Measurements from ENCODE around the gene ATP6V1B1. TPM values are rescaled to one million over a fixed set of nuclear protein-coding genes. Genes with fewer than 3 reads are reported as not detected.

Gene ATP6V1B1
- total RNA-seq, 3 donors from 2014 or later (not counting 1 experiment from before 2014, with no cell fraction given), result not detected

GRCh38 chr2:70887550-70888246 is 48.0 kb upstream of the ATP6V1B1 start:
- no peaks in the 10 kb centered on the region for H3K36me3 Mint-ChIP-seq
- ATAC-seq (peak in 2 of 3 donors; percentile 69 to 83), DNase-seq (peak; percentile 25 to 68)
- H3K9me3 ChIP-seq (ENCODE audit: control insufficient read depth, insufficient read depth, low read length), result no peaks in the 10 kb centered on the region
- no peaks in the 10 kb centered on the region for H3K36me3 ChIP-seq (ENCODE audit: control insufficient read depth, insufficient read depth, low read length)
- H3K27me3 ChIP-seq (ENCODE audit: control insufficient read depth, insufficient read depth, low read length), result peaks cover 55% of the 10 kb centered on the region
- no peaks in the 10 kb centered on the region for H3K9me3 Mint-ChIP-seq
- H3K27ac ChIP-seq (ENCODE audit: low read length), result no peak overlapping the region
- no peak for TF ChIP-seq CTCF (IDR thresholded peaks at IDR 0.05)
- H3K4me3 ChIP-seq (ENCODE audit: low read length), result peak overlapping the region; percentile 35
- H3K4me1 ChIP-seq (ENCODE audit: control insufficient read depth, insufficient read depth, low read length), result peaks cover 29% of the 10 kb centered on the region
- peak overlapping the region in 1 of 2 donors; percentile 35 for H3K27ac Mint-ChIP-seq
- peaks cover 74 to 76% of the 10 kb centered on the region in 2 donors for H3K27me3 Mint-ChIP-seq (ENCODE audit: low read depth in 2 of 2)
- intact Hi-C loops (cut with micrococcal nuclease), result no loop called here
- H3K4me1 Mint-ChIP-seq, result peaks cover 31 to 33% of the 10 kb centered on the region in 2 donors
- WGBS (ENCODE audit: insufficient coverage), result 5% methylated on average over 58 of the region's 58 CpGs
- peak overlapping the region; percentile 89 for H3K4me3 Mint-ChIP-seq

- Histone ChIP-seq H3K36me3 (ENCODE audit: control insufficient read depth, insufficient read depth, low read length) (no peaks in the 10 kb centered on the region), H3K9me3 (ENCODE audit: control insufficient read depth, insufficient read depth, low read length) (no peaks in the 10 kb centered on the region), H3K27me3 (ENCODE audit: control insufficient read depth, insufficient read depth, low read length) (peaks cover 49% of the 10 kb centered on the region), H3K4me1 (ENCODE audit: control insufficient read depth, insufficient read depth, low read length) (peaks cover 29% of the 10 kb centered on the region), H3K4me3 (ENCODE audit: low read length) (peak overlapping the region; percentile 35), H3K27ac (ENCODE audit: low read length) (no peak overlapping the region)
- Mint-ChIP-seq H3K9me3 (no peaks in the 10 kb centered on the region), H3K27ac (no peak overlapping the region), H3K36me3 (peaks cover 1% of the 10 kb centered on the region), H3K4me1 (peaks cover 31 to 33% of the 10 kb centered on the region in 2 donors), H3K4me3 (peak overlapping the region; percentile 89), H3K27me3 (ENCODE audit: low read depth in 2 of 2) (peaks cover 73 to 74% of the 10 kb centered on the region in 2 donors)
- WGBS (ENCODE audit: insufficient coverage), result 11% methylated on average over 27 of the region's 27 CpGs
- no peak for TF ChIP-seq CTCF (IDR thresholded peaks at IDR 0.05)
- peak; percentile 12 to 26 for DNase-seq
- intact Hi-C loops (cut with micrococcal nuclease), result no loop called here
- peak in 2 of 3 donors; percentile 18 to 37 for ATAC-seq
These were observed 47.3 kb upstream of the ATP6V1B1 start for GRCh38 chr2:70888366-70888922.

- Histone ChIP-seq H3K27ac (ENCODE audit: low read length) (no peak overlapping the region), H3K4me3 (ENCODE audit: low read length) (no peak overlapping the region), H3K27me3 (ENCODE audit: control insufficient read depth, insufficient read depth, low read length) (peaks cover 43% of the 10 kb centered on the region), H3K9me3 (ENCODE audit: control insufficient read depth, insufficient read depth, low read length) (no peaks in the 10 kb centered on the region), H3K4me1 (ENCODE audit: control insufficient read depth, insufficient read depth, low read length) (peaks cover 29% of the 10 kb centered on the region), H3K36me3 (ENCODE audit: control insufficient read depth, insufficient read depth, low read length) (no peaks in the 10 kb centered on the region)
- 6% methylated on average over 70 of the region's 70 CpGs for WGBS (ENCODE audit: insufficient coverage)
- H3K27ac Mint-ChIP-seq, result peak overlapping the region in 1 of 2 donors; percentile 44
- intact Hi-C loops (cut with micrococcal nuclease), result no loop called here
- peak in 1 of 2 donors; percentile 13 for DNase-seq
- peaks cover 72 to 74% of the 10 kb centered on the region in 2 donors for H3K27me3 Mint-ChIP-seq (ENCODE audit: low read depth in 2 of 2)
- H3K4me1 Mint-ChIP-seq, result peaks cover 31 to 33% of the 10 kb centered on the region in 2 donors
- H3K4me3 Mint-ChIP-seq, result peak overlapping the region; percentile 89
- H3K36me3 Mint-ChIP-seq, result peaks cover 6% of the 10 kb centered on the region
- TF ChIP-seq CTCF (IDR thresholded peaks at IDR 0.05), result no peak
- H3K9me3 Mint-ChIP-seq, result no peaks in the 10 kb centered on the region
- peak in 1 of 3 donors; percentile 23 for ATAC-seq
These were observed 46.6 kb upstream of the ATP6V1B1 start for GRCh38 chr2:70888923-70889715.

All from natural killer cell (primary cell).